ENCODE results near the gene PRR29. TPM values are rescaled to one million over a fixed set of nuclear protein-coding genes. Genes with fewer than 3 reads are reported as not detected.

PRR29 gene
- total RNA-seq, 1 experiment from 2014 or later = not detected

- Mint-ChIP-seq H3K4me1 (ENCODE audit: insufficient read depth, unreplicated experiment) (no peaks in the 10 kb centered on the region), H3K4me3 (ENCODE audit: unreplicated experiment) (no peak within 1 kb of the TSS), H3K27ac (ENCODE audit: low read depth, unreplicated experiment) (no peak within 1 kb of the TSS), H3K36me3 (ENCODE audit: insufficient read depth, unreplicated experiment) (no peaks in the 10 kb centered on the region), H3K27me3 (ENCODE audit: insufficient read depth, unreplicated experiment) (peaks cover 3% of the 10 kb centered on the region), H3K9me3 (ENCODE audit: unreplicated experiment) (no peaks in the 10 kb centered on the region)
- TF ChIP-seq CTCF (IDR thresholded peaks at IDR 0.05; ENCODE audit: unreplicated experiment) = no peak
- BruUV-seq (replicated peaks) = no TSS peak
- CTCF ChIA-PET = interaction anchor here (0.6 to 1.5 kb wide), 9 partner anchors 8 to 271 kb away, joined by 3 to 6 read pairs (median 4); no protein-coding TSS in a partner anchor
- intact Hi-C loops (cut with micrococcal nuclease) = no loop called here
- POLR2A ChIA-PET = interaction anchor here (1.0 to 1.1 kb wide), 2 partner anchors 122 to 125 kb away, joined by 3 read pairs; no protein-coding TSS in a partner anchor
- DNase-seq (ENCODE audit: unreplicated experiment) = no peak
Measured at GRCh38 chr17:64020056-64020766, 22.1 kb downstream of the PRR29 start, which contains the start of gene ICAM2. ICAM2 (minus strand) TSS chr17:64020633; CDS start chr17:64006691, 13,942 bp downstream.

- Mint-ChIP-seq H3K9me3 (ENCODE audit: unreplicated experiment) (no peaks in the 10 kb centered on the region), H3K4me1 (ENCODE audit: insufficient read depth, unreplicated experiment) (peaks cover 7% of the 10 kb centered on the region), H3K27me3 (ENCODE audit: insufficient read depth, unreplicated experiment) (no peaks in the 10 kb centered on the region), H3K27ac (ENCODE audit: low read depth, unreplicated experiment) (no peak overlapping the region), H3K4me3 (ENCODE audit: unreplicated experiment) (no peak overlapping the region), H3K36me3 (ENCODE audit: insufficient read depth, unreplicated experiment) (no peaks in the 10 kb centered on the region)
- DNase-seq (ENCODE audit: unreplicated experiment) = no peak
- ChIA-PET POLR2A (no interaction called here), CTCF (interaction anchor here (0.6 to 1.2 kb wide), 7 partner anchors 76 to 260 kb away, joined by 4 to 8 read pairs (median 4); partner anchors contain the start of gene CSHL1)
- intact Hi-C loops (cut with micrococcal nuclease) = no loop called here
- BruUV-seq (replicated peaks) = no TSS peak
- no peak for TF ChIP-seq CTCF (IDR thresholded peaks at IDR 0.05; ENCODE audit: unreplicated experiment)
Measured at GRCh38 chr17:64022611-64023063, 24.5 kb downstream of the PRR29 start.

GRCh38 chr17:64024215-64024654, 26.1 kb downstream of the PRR29 start:
- CTCF ChIA-PET = interaction anchor here (0.9 to 9.1 kb wide), 12 partner anchors 11 to 162 kb away, joined by 3 to 350 read pairs (median 4); partner anchors contain the start of genes CSHL1, ERN1 and GH1
- H3K9me3 Mint-ChIP-seq (ENCODE audit: unreplicated experiment) = no peaks in the 10 kb centered on the region
- H3K4me3 Mint-ChIP-seq (ENCODE audit: unreplicated experiment) = no peak overlapping the region
- BruUV-seq (replicated peaks) = no TSS peak
- no peaks in the 10 kb centered on the region for H3K27me3 Mint-ChIP-seq (ENCODE audit: insufficient read depth, unreplicated experiment)
- H3K36me3 Mint-ChIP-seq (ENCODE audit: insufficient read depth, unreplicated experiment) = no peaks in the 10 kb centered on the region
- H3K27ac Mint-ChIP-seq (ENCODE audit: low read depth, unreplicated experiment) = no peak overlapping the region
- H3K4me1 Mint-ChIP-seq (ENCODE audit: insufficient read depth, unreplicated experiment) = peaks cover 7% of the 10 kb centered on the region
- DNase-seq (ENCODE audit: unreplicated experiment) = no peak
- intact Hi-C loops (cut with micrococcal nuclease) = no loop called here
- TF ChIP-seq CTCF (IDR thresholded peaks at IDR 0.05; ENCODE audit: unreplicated experiment) = no peak
- POLR2A ChIA-PET = interaction anchor here (0.5 to 0.9 kb wide), 3 partner anchors 89 to 106 kb away, joined by 3 to 5 read pairs (median 4); partner anchors contain the start of genes CD79B and ERN1
